ENCODE measurements around the gene CENPP.
"Not testable (repeated sequence)": the region's sequence is repeated elsewhere in the genome, so short reads cannot be mapped to it uniquely, and the experiment has no call there.

The CENPP gene

GRCh38 chr9:92380603-92381002 is 54.9 kb downstream of the CENPP start:
- DNase-seq (ENCODE audit: low spot score): no peak

- no peak for DNase-seq (ENCODE audit: low spot score)
These were observed 56.0 kb downstream of the CENPP start for GRCh38 chr9:92381775-92382174.

- no peak for DNase-seq (ENCODE audit: low spot score)
These were observed 58.6 kb downstream of the CENPP start for GRCh38 chr9:92384375-92384774.

- no peak for DNase-seq (ENCODE audit: low spot score)
These were observed 59.2 kb downstream of the CENPP start for GRCh38 chr9:92385001-92385400.

GRCh38 chr9:92385477-92385876 is 59.7 kb downstream of the CENPP start:
- no peak for DNase-seq (ENCODE audit: low spot score)

GRCh38 chr9:92385953-92386352 is 60.2 kb downstream of the CENPP start:
- no peak for DNase-seq (ENCODE audit: low spot score)

DNA sequence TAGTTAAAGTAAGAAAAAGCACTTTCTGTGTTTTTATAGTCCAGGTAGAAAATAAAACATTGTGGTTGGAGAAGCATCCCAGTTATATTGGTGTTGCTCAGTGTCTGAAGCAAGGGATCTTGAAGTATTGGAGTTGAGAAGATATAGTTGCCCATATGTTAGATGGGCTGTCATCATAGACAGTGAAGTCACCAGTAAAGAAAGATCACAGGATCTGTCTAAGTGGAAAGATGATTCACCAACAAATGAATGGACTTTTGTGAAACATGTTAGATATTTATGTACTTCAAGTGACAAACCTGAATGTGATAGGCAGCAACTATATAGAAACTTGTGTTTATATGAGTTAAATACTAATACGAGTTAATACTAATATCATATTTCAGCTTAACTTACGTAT is 66.9 kb downstream of the CENPP start:
- no peak for DNase-seq (ENCODE audit: low spot score)

DNA sequence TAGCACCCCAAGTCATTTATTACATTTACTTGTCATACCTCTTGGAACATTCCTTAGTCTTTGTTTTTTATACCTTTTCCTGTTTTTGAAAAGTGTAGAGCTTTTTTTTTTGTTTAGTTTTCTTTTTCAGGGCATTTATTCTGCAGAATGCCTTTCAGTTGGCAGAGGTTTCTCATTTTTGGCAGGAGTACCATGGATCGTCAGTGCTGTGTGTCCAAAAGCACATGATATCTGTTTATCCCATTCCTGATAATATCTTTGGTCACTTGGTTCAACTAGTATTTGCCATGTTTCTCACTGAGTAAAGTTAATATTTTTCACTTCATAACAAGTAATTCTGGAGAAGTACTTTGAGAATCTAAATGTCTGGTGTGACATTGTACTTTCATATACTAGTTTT is 67.9 kb downstream of the CENPP start:
- no peak for DNase-seq (ENCODE audit: low spot score)

DNA sequence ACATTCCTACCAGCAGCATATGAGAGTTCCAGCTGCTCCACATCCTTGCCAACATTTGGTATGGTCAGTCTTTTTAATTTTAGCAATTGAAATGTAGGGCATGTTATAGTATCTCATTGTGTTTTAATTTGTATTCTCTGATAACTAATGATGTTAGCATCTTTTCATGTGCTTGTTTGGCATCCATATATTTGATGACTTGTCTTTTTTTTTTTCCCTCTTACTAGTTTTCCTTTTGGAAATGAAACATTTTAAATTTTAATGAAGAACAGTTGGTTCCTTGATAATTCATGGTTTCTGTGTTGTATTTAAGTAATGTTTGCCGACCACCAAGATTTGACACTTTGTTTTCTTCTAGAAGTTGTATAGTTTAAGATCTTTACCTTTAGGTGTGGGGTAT is 69.9 kb downstream of the CENPP start:
- no peak for DNase-seq (ENCODE audit: low spot score)

- no peak for DNase-seq (ENCODE audit: low spot score)
These were observed 72.1 kb downstream of the CENPP start for GRCh38 chr9:92397853-92398252.

DNA sequence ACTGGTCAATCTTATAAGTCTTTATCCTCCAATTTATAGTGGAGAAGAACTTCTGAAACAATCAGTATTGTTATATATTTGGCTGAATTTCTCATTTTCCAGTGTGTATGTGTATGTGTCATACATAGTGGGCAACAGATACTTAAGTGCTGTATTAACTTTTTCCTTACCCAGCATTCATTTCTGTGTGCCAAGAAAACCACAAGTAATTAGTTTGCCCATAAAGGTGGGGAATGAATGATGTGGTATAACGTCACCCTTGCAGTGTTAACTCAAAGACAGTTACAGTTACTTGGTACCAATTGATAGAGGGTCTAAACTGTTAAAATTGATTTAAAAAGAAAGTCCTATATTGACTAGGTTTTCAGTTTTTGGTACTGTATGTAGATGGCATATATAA is 76.6 kb downstream of the CENPP start:
- no peak for DNase-seq (ENCODE audit: low spot score)

- DNase-seq (ENCODE audit: low spot score): no peak
These were observed 77.3 kb downstream of the CENPP start for GRCh38 chr9:92402826-92403745.

- DNase-seq (ENCODE audit: low spot score): no peak
These were observed 78.5 kb downstream of the CENPP start, which contains the start of gene OGN for GRCh38 chr9:92404042-92404836. TSS of gene OGN (minus strand) at chr9:92404578. CDS start at chr9:92403407, 1,171 bp downstream.

GRCh38 chr9:92405818-92406217 is 80.1 kb downstream of the CENPP start:
- no peak for DNase-seq (ENCODE audit: low spot score)

DNA sequence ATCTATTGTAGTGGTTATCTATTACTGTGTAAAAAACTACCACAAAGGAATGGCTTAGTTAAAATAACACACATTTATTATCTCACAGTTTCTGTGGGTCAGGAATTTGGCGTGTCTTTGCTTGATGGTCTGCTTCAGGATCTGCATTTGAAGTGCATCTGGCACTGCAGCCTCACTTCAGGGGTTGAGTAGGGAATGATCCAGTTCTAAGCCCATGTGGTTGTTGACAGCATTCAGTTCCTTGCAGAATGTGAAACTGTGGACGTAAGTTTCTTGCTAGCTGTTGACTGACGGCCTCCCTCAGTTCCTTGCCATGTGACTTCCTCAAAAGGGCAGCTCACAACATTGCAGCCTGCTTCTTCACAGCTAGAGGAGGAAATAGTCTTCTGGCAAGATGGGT is 80.7 kb downstream of the CENPP start:
- peak; percentile 85 for DNase-seq (ENCODE audit: low spot score)

DNA sequence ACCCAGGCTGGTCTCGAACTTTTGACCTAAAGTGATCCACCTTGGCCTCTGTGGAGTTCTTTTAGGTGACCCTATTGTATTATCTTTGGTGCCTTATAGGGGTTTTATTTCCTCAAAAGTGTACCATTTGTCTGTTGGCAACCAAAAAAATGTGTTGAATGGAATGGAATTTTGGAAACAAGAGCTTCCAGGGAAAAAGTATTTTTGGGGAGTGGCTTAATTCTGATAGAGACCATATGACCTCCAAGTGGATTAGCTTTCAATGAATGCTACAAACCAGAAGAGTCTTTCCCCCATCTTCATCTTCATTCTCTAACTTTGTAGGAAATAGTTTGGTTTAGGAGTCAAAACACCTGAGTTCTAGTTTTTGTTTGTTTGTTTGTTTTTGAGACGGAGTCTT is 82.1 kb downstream of the CENPP start:
- DNase-seq (ENCODE audit: low spot score): no peak

DNA sequence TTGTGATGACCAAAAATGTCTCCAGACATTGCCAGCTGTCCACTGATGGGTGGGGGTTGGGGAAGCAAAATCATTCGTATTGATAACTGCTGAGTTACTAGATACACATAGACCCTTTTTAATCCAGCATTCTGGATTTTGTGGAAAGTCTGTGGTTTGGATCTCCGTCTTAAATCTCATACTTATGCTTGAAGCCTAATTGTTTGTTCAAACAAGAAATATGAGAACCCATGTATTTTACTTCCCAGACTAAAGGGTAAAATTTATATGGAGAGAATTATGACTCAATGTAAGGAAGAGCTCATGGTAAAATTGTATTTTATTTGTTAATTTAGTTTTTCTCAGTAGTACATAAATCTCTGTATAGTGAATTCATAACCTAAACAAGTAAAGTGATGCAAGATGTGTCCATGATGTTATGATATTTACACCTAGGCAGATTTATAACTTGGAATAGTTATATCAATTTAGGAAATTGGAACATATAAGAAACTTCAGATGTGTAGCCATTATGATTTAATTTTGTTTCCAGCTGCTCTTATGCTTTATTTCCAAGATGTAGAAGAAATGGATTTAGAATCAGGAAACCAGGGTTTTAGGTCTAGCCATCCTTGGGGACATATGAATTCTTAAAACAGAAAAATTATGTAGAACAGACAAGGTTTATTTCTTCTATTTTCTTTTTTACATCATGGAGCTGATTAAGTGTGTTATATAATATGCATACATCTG is 83.2 kb downstream of the CENPP start:
- no peak for DNase-seq (ENCODE audit: low spot score)

DNA sequence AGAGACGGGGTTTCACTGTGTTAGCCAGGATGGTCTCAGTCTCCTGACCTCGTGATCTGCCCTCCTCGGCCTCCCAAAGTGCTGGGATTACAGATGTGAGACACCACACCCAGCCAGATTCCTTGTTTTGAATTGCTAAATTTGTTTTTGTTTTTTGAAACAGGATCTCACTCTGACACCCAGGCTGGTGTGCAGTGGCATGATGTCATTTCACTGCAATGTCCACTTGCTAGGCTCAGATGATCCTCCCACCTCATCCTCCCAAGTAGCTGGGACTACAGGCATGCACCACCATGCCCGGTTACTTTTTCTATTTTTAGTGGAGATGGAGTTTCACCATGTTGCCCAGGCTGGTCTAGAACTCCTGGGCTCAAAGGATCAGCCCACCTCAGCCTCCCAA is 85.4 kb downstream of the CENPP start:
- DNase-seq (ENCODE audit: low spot score): not testable (repeated sequence)

- no peak for DNase-seq (ENCODE audit: low spot score)
These were observed 88.8 kb downstream of the CENPP start for GRCh38 chr9:92414566-92414965.

DNA sequence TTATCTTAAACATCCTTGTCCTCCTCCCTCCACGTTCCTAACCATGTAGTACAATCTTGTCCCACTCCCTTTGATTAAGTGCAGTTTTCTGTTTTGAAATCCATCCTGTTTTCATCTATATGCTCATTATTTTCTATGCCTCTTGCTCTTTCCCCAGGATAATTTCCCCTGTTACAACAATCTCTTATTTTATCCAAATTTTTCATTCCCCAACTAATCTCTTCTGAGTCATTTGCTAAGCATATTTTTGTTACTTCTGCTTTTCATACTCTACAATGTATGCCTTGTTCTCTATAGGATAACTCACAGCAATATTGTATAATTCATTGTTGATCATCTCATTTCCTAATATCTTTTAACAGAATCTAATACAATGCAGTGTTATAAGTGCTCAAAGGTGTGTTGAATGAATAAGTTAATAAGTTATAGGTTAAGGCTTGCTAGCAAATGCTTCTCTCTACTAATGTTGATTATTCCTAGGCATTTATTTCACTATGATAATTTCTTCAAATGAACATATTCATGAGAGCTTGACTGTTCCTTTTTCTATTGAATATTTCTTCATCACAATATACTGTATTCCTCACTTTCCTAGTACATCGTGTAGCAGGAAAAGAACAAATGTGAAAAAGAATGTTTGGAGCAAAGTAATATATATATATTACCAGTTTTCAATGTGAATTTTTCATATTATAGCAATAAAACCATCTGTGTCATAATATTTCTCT is 97.0 kb downstream of the CENPP start:
- DNase-seq (ENCODE audit: low spot score): no peak

GRCh38 chr9:92423612-92424011 is 97.9 kb downstream of the CENPP start:
- no peak for DNase-seq (ENCODE audit: low spot score)

- DNase-seq (ENCODE audit: low spot score): no peak
These were observed 98.6 kb downstream of the CENPP start, which contains the start of gene OMD for GRCh38 chr9:92424340-92424739. TSS of gene OMD (minus strand) at chr9:92424471. CDS start at chr9:92417558, 6,913 bp downstream.

All from pons (tissue), 1 donor.